Neural cell (in vitro differentiated cells): ENCODE results near the gene TMEM44. TPM values are rescaled to one million over a fixed set of nuclear protein-coding genes. Genes with fewer than 3 reads are reported as not detected.

ENCODE experiments used
- H2AFZ ChIP-seq: fragments of 200-600, 300-800 bp; sonication (generic), shearing (Covaris generic); 2 replicates; pipeline ENCODE4 v1.6.0; 2014; ENCODE audit warnings: low read depth, mild to moderate bottlenecking, antibody characterized with exemption, low read length, moderate library complexity
- H3F3A ChIP-seq: fragments of 200-600 bp; shearing (Covaris generic); 2 replicates; pipeline ENCODE4 v1.6.1; 2016; ENCODE audit warnings: mild to moderate bottlenecking, moderate library complexity, mixed read lengths, antibody characterized with exemption, low read length; ENCODE audit not compliant: insufficient read depth, poor library complexity, severe bottlenecking
- H3K27ac ChIP-seq: fragments of 200-600, 300-800 bp; sonication (generic), shearing (Covaris generic); 2 replicates; pipeline ENCODE4 v1.5.1; 2014; ENCODE audit warnings: mild to moderate bottlenecking, low read length, moderate library complexity
- H3K27me3 ChIP-seq: fragments of 300-800, 200-600 bp; sonication (generic), shearing (Covaris generic); 2 replicates; pipeline ENCODE4 v1.6.0; 2014; ENCODE audit warnings: mild to moderate bottlenecking, low read depth, low read length, moderate library complexity; ENCODE audit not compliant: insufficient read depth
- H3K36me3 ChIP-seq: fragments of 300-800, 200-600 bp; sonication (generic), shearing (Covaris generic); 2 replicates; pipeline ENCODE4 v1.5.1; 2014; ENCODE audit warnings: mild to moderate bottlenecking, antibody characterized with exemption, low read length, moderate library complexity; ENCODE audit not compliant: insufficient read depth
- H3K4me2 ChIP-seq: fragments of 300-800, 200-600 bp; sonication (generic), shearing (Covaris generic); 2 replicates; pipeline ENCODE4 v1.6.0; 2014; ENCODE audit warnings: mild to moderate bottlenecking, low read length
- H3K4me3 ChIP-seq: fragments of 300-800, 200-600 bp; sonication (generic), shearing (Covaris generic); 2 replicates; pipeline ENCODE4 v1.5.1; 2014; ENCODE audit warnings: mild to moderate bottlenecking, low read length, moderate library complexity
- H3K79me2 ChIP-seq: fragments of 200-600 bp; shearing (Covaris generic); replicated peaks from 2 replicates; pipeline ENCODE4 v1.6.0; 2014; ENCODE audit warnings: mild to moderate bottlenecking, low read length, moderate library complexity; ENCODE audit not compliant: insufficient read depth
- H3K9ac ChIP-seq: fragments of 300-800, 200-600 bp; sonication (generic), shearing (Covaris generic); 2 replicates; pipeline ENCODE4 v1.6.1; 2016; ENCODE audit warnings: mild to moderate bottlenecking, low read length, mixed read lengths
- H3K9me2 ChIP-seq: fragments of 200-600 bp; shearing (Covaris generic); 2 replicates; pipeline ENCODE4 v1.6.1; 2016; ENCODE audit warnings: mild to moderate bottlenecking, low read length, mixed read lengths; ENCODE audit not compliant: insufficient read depth
- H3K9me3 ChIP-seq: fragments of 200-600, 300-800 bp; sonication (generic), shearing (Covaris generic); 2 replicates; pipeline ENCODE4 v1.6.1; 2016; ENCODE audit warnings: mild to moderate bottlenecking, mixed run types, low read length, moderate library complexity, mixed read lengths
- H4K20me1 ChIP-seq: fragments of 200-600 bp; shearing (Covaris generic); 2 replicates; pipeline ENCODE4 v1.6.1; 2016; ENCODE audit warnings: mild to moderate bottlenecking, mixed run types; ENCODE audit not compliant: insufficient read depth
- EP300 ChIP-seq: fragments of 450-650 bp; conservative IDR thresholded peaks from 2 replicates; pipeline ENCODE4 v1.6.1; 2014; ENCODE audit warnings: antibody characterized with exemption, mild to moderate bottlenecking, moderate library complexity; ENCODE audit not compliant: poor library complexity, severe bottlenecking
- EZH2 ChIP-seq: fragments of 200-600, 300-800 bp; shearing (Covaris generic), sonication (generic); IDR thresholded peaks from 2 replicates; pipeline ENCODE4 v1.6.1; 2014; ENCODE audit warnings: antibody characterized with exemption, low read length, borderline replicate concordance, mild to moderate bottlenecking; ENCODE audit not compliant: insufficient read depth, poor library complexity, severe bottlenecking
- MXI1 ChIP-seq: fragments of 450-650 bp; conservative IDR thresholded peaks from 2 replicates; pipeline ENCODE4 v1.6.1; 2014; ENCODE audit warnings: antibody characterized with exemption, mild to moderate bottlenecking; ENCODE audit not compliant: poor library complexity, severe bottlenecking
- POLR2AphosphoS5 ChIP-seq: IDR thresholded peaks from 2 replicates; pipeline ENCODE4 v1.6.1; 2012
- RAD21 ChIP-seq: fragments of 450-650 bp; conservative IDR thresholded peaks from 2 replicates; pipeline ENCODE4 v1.6.1; 2014; ENCODE audit warnings: antibody characterized with exemption, mild to moderate bottlenecking, moderate library complexity
- REST ChIP-seq: IDR thresholded peaks from 2 replicates; pipeline ENCODE4 v1.6.1; 2012; ENCODE audit warnings: borderline replicate concordance
- SMC3 ChIP-seq: fragments of 450-650 bp; conservative IDR thresholded peaks from 2 replicates; pipeline ENCODE4 v1.6.1; 2014; ENCODE audit warnings: antibody characterized with exemption, mild to moderate bottlenecking, moderate library complexity; ENCODE audit not compliant: poor library complexity
- TAF1 ChIP-seq: IDR thresholded peaks from 2 replicates; pipeline ENCODE4 v1.6.1; 2012; ENCODE audit warnings: low read depth
- polyA plus RNA-seq: library from polyadenylated mRNA; depleted of rRNA; stranded (reverse); fragments of >200 nt; gene quantifications from 2 replicates; pipeline ENCODE4 v1.2.3, GENCODE V29; 2014
- TF ChIP-seq, protein P1 (sequence below): fragments of 450-650 bp; IDR thresholded peaks from 2 replicates; pipeline ENCODE4 v1.5.1; 2014; ENCODE audit warnings: antibody characterized with exemption, mild to moderate bottlenecking, moderate library complexity; ENCODE audit not compliant: poor library complexity, severe bottlenecking

The TMEM44 gene
- polyA plus RNA-seq, 1 donor from 2014 or later = 40.6 TPM

GRCh38 chr3:194604837-194605236 is 28.4 kb downstream of the TMEM44 start:
- no peaks in the 10 kb centered on the region for H3K79me2 ChIP-seq
- H3K36me3 ChIP-seq = peaks cover 6% of the 10 kb centered on the region
- no peak overlapping the region for H2AFZ ChIP-seq
- no peaks in the 10 kb centered on the region for H3K9me2 ChIP-seq
- no peaks in the 10 kb centered on the region for H3F3A ChIP-seq
- H3K4me3 ChIP-seq = no peak overlapping the region
- H3K4me2 ChIP-seq = no peak overlapping the region
- no peaks in the 10 kb centered on the region for H3K27me3 ChIP-seq
- H3K9ac ChIP-seq = no peak overlapping the region
- no peaks in the 10 kb centered on the region for H4K20me1 ChIP-seq
- H3K27ac ChIP-seq = no peak overlapping the region
- TF ChIP-seq TAF1 = no peak
- TF ChIP-seq SMC3 = no peak
- TF ChIP-seq RAD21 = no peak
- TF ChIP-seq REST = no peak
- no peaks in the 10 kb centered on the region for H3K9me3 ChIP-seq

- Histone ChIP-seq H3K9ac (no peak overlapping the region), H3K4me2 (no peak overlapping the region), H3K79me2 (no peaks in the 10 kb centered on the region), H3K4me3 (no peak overlapping the region), H2AFZ (no peak overlapping the region), H3K9me3 (no peaks in the 10 kb centered on the region), H3K9me2 (no peaks in the 10 kb centered on the region), H3F3A (no peaks in the 10 kb centered on the region), H3K36me3 (peaks cover 5% of the 10 kb centered on the region), H3K27me3 (no peaks in the 10 kb centered on the region), H3K27ac (no peak overlapping the region), H4K20me1 (no peaks in the 10 kb centered on the region)
- no peak for TF ChIP-seq SMC3
- TF ChIP-seq, protein P1, sequence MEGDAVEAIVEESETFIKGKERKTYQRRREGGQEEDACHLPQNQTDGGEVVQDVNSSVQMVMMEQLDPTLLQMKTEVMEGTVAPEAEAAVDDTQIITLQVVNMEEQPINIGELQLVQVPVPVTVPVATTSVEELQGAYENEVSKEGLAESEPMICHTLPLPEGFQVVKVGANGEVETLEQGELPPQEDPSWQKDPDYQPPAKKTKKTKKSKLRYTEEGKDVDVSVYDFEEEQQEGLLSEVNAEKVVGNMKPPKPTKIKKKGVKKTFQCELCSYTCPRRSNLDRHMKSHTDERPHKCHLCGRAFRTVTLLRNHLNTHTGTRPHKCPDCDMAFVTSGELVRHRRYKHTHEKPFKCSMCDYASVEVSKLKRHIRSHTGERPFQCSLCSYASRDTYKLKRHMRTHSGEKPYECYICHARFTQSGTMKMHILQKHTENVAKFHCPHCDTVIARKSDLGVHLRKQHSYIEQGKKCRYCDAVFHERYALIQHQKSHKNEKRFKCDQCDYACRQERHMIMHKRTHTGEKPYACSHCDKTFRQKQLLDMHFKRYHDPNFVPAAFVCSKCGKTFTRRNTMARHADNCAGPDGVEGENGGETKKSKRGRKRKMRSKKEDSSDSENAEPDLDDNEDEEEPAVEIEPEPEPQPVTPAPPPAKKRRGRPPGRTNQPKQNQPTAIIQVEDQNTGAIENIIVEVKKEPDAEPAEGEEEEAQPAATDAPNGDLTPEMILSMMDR = no peak
- no peak for TF ChIP-seq REST
- no peak for TF ChIP-seq RAD21
- no peak for TF ChIP-seq POLR2AphosphoS5
- no peak for TF ChIP-seq TAF1
- no peak for TF ChIP-seq MXI1
- no peak for TF ChIP-seq EZH2
- TF ChIP-seq EP300 = no peak
Observed at GRCh38 chr3:194604126-194604525, 29.1 kb downstream of the TMEM44 start.
